HG03558 (cell line): ENCODE results near the gene BET1L.
"Not testable (repeated sequence)": the region's sequence is repeated elsewhere in the genome, so short reads cannot be mapped to it uniquely, and the experiment has no call there.

Experiments
- ATAC-seq: cut with Tn5 transposase; IDR thresholded peaks from one replicate; pipeline ENCODE4 v1.9.1; 2021; ENCODE audit warnings: moderate number of reproducible peaks; ENCODE audit not compliant: unreplicated experiment; ENCODE audit errors: extremely low read depth

The BET1L gene, protein sequence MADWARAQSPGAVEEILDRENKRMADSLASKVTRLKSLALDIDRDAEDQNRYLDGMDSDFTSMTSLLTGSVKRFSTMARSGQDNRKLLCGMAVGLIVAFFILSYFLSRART

DNA sequence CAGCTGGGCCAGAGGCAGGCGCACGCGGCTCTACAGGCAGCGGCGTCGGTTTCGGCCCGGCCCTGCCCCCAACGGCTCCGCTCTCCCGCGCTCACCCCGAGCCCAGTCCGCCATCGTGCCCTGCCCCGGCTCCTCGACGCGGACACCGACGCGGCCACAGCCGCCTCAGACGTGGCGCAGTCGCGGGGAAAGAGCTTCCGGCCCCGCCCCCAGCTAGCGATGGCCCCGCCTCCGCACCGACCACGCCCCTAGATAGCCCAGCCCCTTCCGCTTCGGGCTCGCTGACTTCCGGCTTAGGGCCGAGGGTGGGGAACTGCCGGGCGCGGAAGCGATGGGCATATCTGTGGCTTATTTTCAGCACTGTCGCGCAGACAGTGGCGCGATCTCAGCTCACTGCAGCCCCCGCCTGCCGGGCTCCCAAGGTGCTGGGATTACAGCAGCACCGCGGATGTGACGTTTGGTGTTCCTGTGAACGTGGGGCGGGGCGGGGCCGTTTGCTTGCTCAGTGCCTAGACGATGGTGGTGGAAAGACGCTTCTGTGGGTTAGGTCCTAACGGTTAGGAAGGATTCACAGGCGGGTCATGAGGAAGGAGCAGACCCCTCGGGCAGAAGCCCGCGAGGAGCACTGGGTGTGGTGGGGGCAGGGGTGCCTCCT lies at the start of gene BET1L, which contains the start of gene RIC8A:
TSS of gene BET1L (minus strand) at position 192 of the 655 bp plus-strand sequence. CDS start at position 114, 78 bp downstream.
TSS of gene RIC8A (plus strand) at position 501 of the 655 bp plus-strand sequence. CDS start 1,147 bp downstream, outside the sequence.
- peak; percentile 47 for ATAC-seq

DNA sequence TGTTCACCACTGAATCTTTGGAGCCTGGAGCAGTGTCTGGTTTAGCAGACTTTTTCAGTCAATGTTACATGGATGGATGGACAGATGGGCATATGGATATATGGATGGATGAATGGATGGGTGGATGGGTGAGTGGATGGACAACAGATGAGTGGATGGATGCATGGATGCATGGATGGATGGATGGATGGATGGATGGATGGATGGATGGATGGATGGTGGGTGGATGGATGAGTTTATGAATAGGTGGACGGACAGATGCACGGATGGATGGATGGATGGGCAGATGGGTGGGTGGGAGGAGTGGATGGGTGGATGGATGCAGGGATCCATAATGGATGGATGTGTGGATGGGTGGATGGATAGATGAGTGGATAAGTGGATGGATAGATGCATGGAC lies 48.6 kb upstream of the BET1L start:
- no peak for ATAC-seq

DNA sequence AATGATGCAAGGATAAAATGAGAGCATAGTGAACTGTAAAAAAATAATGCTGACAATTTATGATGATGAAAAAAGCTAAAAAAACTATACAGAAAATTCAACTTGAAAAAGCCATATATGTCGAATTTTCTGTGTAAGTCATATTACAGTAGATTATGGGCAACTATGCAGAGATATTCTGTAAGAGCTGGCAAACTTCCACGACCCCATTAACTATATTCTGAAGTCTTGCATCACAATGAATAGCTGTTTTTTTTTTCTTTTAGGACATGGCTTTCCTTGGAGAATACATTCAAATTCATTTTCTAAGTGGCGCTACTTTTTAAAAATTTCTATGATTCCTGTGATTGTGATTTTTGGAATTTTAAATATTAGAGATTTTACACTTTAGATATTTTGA lies 48.0 kb upstream of the BET1L start:
- no peak for ATAC-seq

DNA sequence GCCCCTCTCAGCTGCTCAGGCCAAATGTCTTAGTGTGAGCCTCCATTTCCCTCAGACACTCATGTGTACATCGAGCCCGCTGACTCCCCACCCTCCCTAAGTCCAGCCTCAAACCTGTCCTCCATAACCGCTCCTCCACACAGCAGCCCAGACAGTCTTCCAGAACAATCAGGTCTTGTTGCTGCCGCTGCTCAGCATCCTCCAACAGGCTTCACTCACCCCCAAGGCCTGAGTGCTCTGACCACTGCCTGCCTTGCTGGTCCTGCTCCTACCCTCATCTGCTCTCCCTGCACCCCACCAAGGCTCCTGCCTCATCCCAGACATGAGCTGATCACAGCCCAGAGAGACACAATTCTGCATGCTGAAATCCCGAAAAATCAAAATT lies 46.7 kb upstream of the BET1L start:
- no peak for ATAC-seq

DNA sequence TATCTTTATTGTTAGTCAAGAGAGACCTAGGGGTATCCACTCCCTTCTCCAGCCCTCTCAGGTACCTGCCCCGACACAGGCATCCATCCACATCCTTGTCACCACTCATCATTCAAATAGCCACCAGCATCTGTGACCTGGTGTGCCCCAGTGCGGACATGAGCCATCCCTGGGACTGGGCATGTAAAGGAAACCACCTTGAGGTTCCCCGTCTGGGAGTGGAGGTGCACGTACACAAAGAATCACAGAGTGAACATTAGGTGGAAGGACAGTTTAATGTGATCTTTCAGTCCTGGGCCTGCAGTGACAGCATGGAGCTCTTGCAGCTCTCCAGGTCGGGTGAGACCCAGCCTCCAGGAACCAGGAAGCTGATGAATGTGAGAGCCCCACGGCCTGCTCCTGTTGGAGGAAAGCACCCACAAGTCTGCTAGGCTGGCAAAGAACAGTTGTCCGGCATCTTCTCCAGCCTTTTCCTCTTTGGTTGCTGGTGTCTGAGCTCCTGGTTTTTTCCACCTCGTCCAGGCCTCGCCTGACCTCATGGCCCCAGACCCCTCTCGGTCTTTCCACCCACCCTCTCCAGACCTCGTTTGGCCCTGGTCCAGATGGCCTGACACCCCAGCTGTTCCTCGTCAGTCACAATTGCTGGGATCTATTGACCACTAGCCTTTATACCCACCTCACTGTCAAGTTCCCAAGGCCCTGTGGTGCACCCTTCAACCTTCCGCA lies 46.1 kb upstream of the BET1L start:
- no peak for ATAC-seq

DNA sequence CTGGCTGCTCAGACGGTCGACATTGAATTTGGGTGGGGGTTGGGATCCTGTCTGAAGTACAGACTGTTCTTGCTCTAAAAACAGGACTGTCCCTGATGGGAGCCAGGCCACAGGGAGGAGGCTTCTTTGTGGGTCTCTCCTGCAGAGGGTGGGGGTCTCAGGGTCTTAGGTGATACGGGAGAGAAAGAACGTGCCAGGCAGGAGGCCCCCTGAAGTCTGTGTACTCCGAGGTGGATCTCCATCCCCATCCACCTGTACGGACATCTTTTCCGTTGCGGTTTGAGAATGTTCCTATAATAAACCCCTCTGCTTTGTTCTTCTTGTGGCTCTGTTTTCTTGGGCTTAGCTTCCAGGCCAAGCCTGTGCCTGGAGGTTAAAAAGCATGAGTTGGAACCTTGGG lies 45.5 kb upstream of the BET1L start:
- no peak for ATAC-seq

DNA sequence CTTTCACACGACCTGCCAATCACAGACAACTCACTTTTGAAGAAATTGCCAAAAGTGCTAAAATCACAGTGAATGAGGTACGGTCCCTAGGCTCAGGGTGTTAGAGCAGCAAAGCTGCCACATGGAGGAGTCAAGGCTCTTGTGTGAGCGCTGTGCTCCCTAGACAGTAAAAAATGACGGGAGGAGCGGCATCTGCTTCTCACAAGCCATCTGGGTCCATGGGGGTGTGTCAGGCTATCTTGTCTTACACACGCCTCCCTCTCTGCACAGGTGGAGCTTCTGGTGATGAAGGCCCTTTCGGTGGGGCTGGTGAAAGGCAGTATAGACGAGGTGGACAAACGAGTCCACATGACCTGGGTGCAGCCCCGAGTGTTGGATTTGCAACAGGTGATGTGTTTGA lies 44.4 kb upstream of the BET1L start:
- no peak for ATAC-seq

DNA sequence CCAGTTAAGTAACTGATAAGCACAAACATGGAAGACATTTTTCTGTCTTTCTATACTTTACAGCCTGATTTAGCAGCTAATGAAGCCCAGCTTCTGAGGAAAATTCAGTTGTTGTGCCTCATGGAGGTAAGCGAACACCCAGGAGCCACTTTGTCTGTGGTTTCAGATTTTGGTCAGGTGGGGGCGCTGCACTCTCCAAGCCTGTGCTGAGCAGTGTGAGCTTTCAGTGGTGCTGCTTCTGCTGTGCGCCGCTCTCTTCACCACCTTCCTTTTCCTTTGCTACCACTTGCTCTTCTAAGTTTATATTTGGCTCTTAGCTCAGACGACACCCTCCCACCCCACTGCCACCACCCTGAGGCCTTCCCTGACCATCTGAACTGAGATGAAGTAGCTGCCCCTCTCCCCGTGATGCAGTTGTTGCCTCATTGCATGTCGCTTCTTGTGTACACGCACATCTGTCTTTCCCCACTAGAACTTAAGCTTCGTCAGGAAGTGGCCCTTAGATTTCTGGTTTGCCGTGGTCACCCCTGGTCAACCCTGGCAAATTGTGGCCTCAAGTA lies 43.6 kb upstream of the BET1L start:
- ATAC-seq: no peak

DNA sequence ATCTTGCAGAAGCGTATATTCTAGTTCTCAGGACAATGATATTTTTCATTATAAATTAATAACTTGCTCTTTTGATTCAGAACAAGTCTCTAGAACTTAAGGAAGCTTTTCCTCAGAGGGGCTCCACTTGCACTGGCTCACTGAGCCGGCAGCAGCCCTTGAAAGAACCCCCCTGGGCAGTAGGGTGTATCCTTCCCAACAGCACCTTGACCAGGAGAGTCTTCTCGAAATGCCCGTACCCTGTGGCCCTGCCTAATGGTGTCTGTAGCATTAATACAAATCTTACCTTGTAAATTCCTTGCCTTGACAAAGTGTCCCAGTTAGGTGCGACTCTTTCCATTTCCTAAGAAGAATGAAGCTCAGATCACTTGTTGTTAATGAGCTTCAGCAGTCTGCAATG lies 43.1 kb upstream of the BET1L start:
- no peak for ATAC-seq

DNA sequence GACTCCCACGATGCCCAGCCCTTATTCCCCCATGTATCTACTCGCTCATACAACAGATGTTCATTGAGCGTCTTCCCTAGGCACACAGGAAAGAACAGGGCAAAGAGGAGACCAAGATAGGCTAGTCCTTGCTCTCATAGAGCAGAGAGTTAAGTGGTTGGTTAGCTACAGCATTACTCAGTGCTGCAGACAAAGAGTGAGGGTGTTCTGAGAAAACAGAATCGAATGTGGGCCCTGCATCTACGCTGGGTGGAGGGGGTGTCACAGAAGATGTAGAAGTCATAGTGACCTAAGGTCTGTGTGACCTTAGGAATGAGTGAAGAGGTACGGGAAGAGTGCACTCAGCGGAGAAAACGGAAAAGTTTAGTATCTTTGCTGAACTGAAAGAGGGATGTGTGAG lies 41.9 kb upstream of the BET1L start:
- no peak for ATAC-seq

DNA sequence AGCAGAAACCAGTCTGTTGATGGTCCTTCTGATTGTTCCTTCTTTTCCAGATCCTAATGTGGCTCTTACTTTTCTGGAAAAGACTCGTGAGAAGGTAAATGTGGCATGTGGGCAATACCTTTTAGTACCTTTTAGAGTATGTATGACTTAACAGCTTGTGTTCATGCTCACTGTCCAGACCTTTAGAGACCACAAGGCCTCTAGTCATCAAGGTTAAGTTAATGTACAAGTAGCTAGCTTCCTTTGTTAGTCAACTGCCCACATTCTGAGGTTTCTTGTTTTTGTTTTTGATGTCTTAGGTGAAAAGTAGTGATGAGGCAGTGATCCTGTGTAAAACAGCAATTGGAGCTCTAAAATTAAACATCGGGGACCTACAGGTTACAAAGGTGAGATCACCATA lies 37.2 kb upstream of the BET1L start:
- ATAC-seq: no peak

DNA sequence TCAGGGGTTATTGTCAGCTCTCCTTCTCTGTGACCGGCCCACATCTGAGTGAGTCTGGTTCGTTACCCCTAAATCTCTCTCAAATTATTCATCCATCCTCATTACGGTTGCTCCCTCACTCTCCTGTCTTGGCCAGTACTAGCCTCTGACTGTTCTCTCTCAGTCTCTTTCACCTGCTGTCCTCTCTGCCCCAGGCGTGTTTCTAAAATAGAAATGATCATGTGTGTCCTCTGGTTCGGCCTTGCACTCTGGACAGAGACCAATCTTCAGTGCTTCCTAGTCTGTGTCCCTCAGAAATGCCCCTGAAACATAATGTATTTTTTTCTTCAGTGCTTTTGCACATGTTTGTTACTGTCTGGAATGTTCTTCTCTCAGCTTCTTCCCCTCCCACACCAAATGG lies 34.4 kb upstream of the BET1L start:
- ATAC-seq: no peak

DNA sequence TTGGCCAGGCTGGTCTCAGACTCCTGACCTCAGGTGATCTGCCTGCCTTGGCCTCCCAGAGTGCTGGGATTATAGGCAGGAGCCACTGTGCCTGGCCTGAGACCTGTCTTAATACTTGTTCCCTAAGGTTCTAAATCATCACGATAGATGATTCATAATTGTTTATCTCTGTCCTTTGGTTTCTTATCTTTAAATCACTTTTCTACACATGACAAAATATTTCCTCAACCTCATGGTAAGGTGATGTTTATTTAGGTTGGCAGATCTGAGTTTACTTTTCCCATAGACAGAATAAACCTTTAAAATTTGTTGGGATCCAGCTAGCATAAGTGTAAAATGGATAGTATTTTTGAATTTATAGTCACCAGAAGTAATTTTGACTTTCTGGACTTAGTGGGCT lies 33.1 kb upstream of the BET1L start:
- no peak for ATAC-seq

DNA sequence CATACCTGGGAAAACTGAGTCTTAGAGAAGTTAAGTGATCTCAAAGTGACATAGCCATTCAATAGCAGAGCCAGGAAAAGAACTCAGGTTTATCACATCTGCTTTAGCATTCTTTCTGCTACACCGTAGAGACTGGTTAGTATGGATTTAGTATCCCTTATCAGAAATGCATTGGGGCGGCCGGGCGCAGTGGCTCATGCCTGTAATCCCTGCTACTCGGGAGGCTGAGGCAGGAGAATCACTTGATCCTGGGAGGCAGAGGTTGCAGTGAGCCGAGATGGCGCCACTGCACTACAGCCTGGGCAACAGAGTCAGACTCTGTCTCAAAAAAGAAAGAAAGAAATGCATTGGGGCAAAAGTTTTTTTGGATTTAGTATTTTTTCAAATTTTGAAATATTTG lies 31.1 kb upstream of the BET1L start:
- not testable (repeated sequence) for ATAC-seq

DNA sequence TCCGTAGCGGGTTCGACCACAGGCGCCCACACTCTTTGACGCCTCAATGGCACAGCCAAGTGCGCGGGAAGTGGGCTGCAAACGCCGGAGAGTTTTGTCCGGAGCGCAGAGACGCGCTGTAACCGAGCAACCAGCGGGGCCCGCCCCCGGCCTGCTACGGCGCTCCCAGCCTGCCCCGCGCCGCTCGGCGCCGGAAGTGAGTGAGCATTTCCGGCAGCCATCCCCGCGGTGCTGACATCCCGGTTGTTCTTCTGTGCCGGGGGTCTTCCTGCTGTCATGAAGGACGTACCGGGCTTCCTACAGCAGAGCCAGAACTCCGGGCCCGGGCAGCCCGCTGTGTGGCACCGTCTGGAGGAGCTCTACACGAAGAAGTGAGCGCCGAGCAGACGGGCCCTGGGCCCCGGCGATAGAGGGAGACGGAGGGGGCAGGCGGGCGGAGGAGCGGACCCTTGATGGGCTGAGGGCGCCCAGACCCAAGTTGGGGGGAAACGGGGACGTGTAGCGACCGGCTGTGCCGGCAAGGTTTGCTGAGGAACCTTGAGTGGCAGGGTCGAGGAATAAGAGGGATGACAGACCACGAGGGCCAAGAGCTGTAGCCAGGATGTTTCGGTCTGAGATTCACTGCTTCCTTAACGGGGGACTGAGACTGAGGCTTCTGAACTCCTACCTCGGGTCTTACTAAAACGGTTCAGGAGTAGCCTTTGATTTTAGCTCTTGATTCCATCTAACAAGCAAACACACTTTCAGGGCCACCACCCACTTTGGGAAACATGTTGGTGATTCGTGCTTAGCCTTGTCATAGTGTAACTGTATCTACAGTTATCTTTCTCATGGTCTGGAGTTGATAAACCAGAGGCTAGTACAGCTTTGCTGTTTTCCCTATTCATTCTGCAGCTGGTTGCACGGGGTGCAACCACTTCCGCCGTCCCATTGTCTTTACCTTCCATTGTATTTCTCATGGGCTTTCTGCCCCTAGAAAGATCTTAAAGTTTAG lies 29.9 kb upstream of the BET1L start, which contains the start of gene PSMD13:
TSS of gene PSMD13 (plus strand) at position 203 of the 994 bp plus-strand sequence. CDS start at position 277, 74 bp downstream.
- peak; percentile 48 for ATAC-seq

DNA sequence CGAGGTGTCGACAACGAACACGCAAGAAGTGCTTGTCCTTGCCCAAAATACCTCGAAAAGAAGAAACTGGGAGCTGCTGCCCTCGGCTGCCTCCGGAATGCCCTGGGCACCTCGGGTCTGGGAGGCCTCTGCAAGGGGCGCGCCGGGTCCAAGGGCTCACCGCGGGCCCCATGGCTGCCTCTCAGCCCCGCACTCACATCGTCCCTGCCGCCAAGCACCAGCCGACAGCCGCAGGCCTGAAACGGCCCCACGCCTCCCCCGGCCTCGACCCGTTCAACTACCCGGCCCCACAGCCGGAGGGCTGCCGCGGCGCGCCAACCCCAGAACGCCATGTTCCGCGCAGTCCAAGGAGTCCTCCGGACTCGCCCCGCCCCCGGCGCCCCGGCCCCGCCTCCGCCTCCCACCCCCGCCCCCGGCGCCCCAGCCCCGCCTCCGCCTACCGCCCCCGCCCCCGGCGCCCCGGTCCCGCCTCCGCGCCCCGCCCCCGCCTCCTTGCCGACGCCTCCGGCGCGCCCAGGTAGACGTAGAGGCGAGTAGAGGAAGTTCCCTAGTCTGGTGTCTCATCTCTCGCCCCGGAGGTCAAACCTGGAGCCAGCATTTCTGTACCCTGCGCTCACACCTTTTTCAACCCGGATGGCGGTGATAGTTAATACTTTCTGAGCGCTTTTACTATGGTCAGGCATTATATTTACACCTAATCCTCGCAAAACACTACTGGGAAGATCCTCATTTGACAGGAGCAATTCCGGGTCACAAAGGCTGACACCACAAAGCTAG lies 29.0 kb upstream of the BET1L start, which contains the start of gene SIRT3:
TSS of gene SIRT3 (minus strand) at position 346 of the 777 bp plus-strand sequence. CDS start at position 332, 14 bp downstream.
- ATAC-seq: peak; percentile 33

DNA sequence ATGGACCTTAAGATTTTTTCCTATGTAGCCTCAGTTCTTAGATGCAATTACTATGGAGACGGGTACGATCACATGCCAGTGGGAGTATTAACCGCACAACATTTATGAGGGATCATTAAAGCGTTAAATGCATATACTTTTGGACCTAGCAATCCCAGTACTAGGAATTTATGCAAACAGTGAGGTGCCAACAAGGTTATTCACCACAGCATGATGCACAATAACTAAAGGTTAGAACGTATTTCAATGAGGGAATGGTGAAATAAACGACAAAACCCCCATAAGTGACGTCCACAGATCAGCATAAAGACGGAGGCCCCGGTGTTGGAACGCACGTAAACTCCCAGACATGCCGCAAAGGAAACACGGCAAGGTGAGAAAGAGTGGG lies 28.4 kb upstream of the BET1L start:
- no peak for ATAC-seq

DNA sequence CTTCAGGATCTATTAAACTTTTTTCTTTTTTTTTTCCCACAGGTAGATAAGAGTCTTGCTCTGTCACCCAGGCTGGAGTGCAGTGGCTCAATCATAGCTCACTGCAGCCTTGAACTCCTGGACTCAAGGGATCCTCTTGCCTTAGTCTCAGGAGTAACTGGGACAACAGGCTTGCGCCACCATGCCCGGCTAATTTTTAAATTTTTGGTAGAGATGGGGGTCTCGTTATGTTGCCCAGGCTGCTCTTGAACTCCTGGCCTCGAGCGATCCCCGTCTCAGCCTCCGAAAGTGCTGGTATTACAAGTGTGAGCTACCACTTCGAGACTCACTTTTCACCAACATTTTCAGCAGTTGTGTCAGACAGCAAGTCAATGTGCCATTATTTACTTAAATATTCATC lies 28.0 kb upstream of the BET1L start:
- ATAC-seq: no peak
